WTC11 (cell line): ENCODE measurements around the gene SMYD3. TPM values are rescaled to one million over a fixed set of nuclear protein-coding genes. Genes with fewer than 3 reads are reported as not detected.

Experiments
- ATAC-seq: fragments of 200-7000 bp; cut with Tn5 transposase; 2 replicates; pipeline ENCODE4 v1.10.0; 2021; ENCODE audit warnings: mild to moderate bottlenecking, moderate library complexity
- CTCF ChIA-PET: fragments of 300-600 bp; sonication (Branson Sonifier 250); formaldehyde crosslinking; loops from one replicate; lab custom pipeline; 2021; ENCODE audit warnings: antibody characterized with exemption; lab: Charles Lee
- POLR2A ChIA-PET: fragments of 350-600 bp; sonication (Branson Sonifier 250); formaldehyde crosslinking; loops from one replicate; lab custom pipeline; 2021; ENCODE audit warnings: antibody characterized with exemption; lab: Charles Lee
- DNase-seq: peaks from one replicate; pipeline ENCODE4 v3.0.0; 2021; ENCODE audit warnings: low spot score
- H3K27ac Mint-ChIP-seq: 2 replicates; pipeline ENCODE4 v1.8.0; 2021; ENCODE audit warnings: mixed read lengths
- H3K27me3 Mint-ChIP-seq: 2 replicates; pipeline ENCODE4 v1.8.0; 2021; ENCODE audit warnings: low read depth, mild to moderate bottlenecking, moderate library complexity, mixed read lengths
- H3K36me3 Mint-ChIP-seq: 2 replicates; pipeline ENCODE4 v1.8.0; 2021; ENCODE audit warnings: mixed read lengths
- H3K4me1 Mint-ChIP-seq: 2 replicates; pipeline ENCODE4 v1.8.0; 2022; ENCODE audit warnings: mixed read lengths
- H3K4me3 Mint-ChIP-seq: 2 replicates; pipeline ENCODE4 v1.8.0; 2021; ENCODE audit warnings: mild to moderate bottlenecking, moderate library complexity, mixed read lengths
- H3K9me3 Mint-ChIP-seq: 2 replicates; pipeline ENCODE4 v1.8.0; 2021; ENCODE audit warnings: mixed read lengths
- GRHL2 ChIP-seq: fragments of 250-450 bp; sonication (Bioruptor Pico); IDR thresholded peaks from 2 replicates; pipeline ENCODE4 v1.8.0; 2022; ENCODE audit warnings: mild to moderate bottlenecking, moderate library complexity; ENCODE audit not compliant: insufficient replicate concordance, severe bottlenecking
- IRF2 ChIP-seq: sonication (generic); formaldehyde crosslinking; IDR thresholded peaks from 2 replicates; pipeline ENCODE4 v1.8.0; 2022; ENCODE audit warnings: low read depth, missing genetic modification reagents, borderline replicate concordance
- NFYB ChIP-seq: sonication (generic); formaldehyde crosslinking; conservative IDR thresholded peaks from 2 replicates; pipeline ENCODE4 v1.8.0; 2022; ENCODE audit warnings: low read depth, missing genetic modification reagents
- OVOL2 ChIP-seq: fragments of 250-450 bp; sonication (Bioruptor Pico); IDR thresholded peaks from 2 replicates; pipeline ENCODE4 v1.9.0; 2021; ENCODE audit warnings: mild to moderate bottlenecking, borderline replicate concordance
- TEAD4 ChIP-seq: sonication (generic); formaldehyde crosslinking; IDR thresholded peaks from 2 replicates; pipeline ENCODE4 v1.8.0; 2022; ENCODE audit warnings: mild to moderate bottlenecking, missing genetic modification reagents
- TP53 ChIP-seq: sonication (generic); formaldehyde crosslinking; IDR thresholded peaks from 2 replicates; pipeline ENCODE4 v1.8.1; 2023; ENCODE audit warnings: mild to moderate bottlenecking, missing genetic modification reagents
- ZNF219 ChIP-seq: sonication (generic); formaldehyde crosslinking; IDR thresholded peaks from 2 replicates; pipeline ENCODE4 v1.8.0; 2023; ENCODE audit warnings: missing genetic modification reagents, mild to moderate bottlenecking, borderline replicate concordance
- ZNF396 ChIP-seq: fragments of 250-450 bp; sonication (Bioruptor Pico); IDR thresholded peaks from 2 replicates; pipeline ENCODE4 v1.8.0; 2021; ENCODE audit warnings: mild to moderate bottlenecking, moderate library complexity, borderline replicate concordance
- total RNA-seq: library from RNA; stranded (reverse); gene quantifications from 3 replicates; pipeline ENCODE4 v1.2.3, GENCODE V29; 2021
- TF ChIP-seq, protein P1 (sequence below): sonication (generic); formaldehyde crosslinking; IDR thresholded peaks from 2 replicates; pipeline ENCODE4 v1.8.1; 2023; ENCODE audit warnings: mild to moderate bottlenecking, missing genetic modification reagents
- TF ChIP-seq, protein P2 (sequence below): sonication (generic); formaldehyde crosslinking; IDR thresholded peaks from 2 replicates; pipeline ENCODE4 v1.8.0; 2023; ENCODE audit warnings: missing genetic modification reagents, mild to moderate bottlenecking, borderline replicate concordance
- TF ChIP-seq, protein P3 (sequence below): sonication (generic); formaldehyde crosslinking; conservative IDR thresholded peaks from 2 replicates; pipeline ENCODE4 v1.8.1; 2022; ENCODE audit warnings: mild to moderate bottlenecking, missing genetic modification reagents
- TF ChIP-seq, protein P4 (sequence below): sonication (generic); formaldehyde crosslinking; IDR thresholded peaks from 2 replicates; pipeline ENCODE4 v1.8.0; 2022; ENCODE audit warnings: mild to moderate bottlenecking, missing genetic modification reagents
- TF ChIP-seq, protein P5 (sequence below): fragments of 250-450 bp; sonication (Bioruptor Pico); IDR thresholded peaks from 2 replicates; pipeline ENCODE4 v1.8.0; 2021; ENCODE audit warnings: mild to moderate bottlenecking
- TF ChIP-seq, protein P6 (sequence below): fragments of 250-450 bp; sonication (Bioruptor Pico); IDR thresholded peaks from 2 replicates; pipeline ENCODE4 v2.1.2; 2022; ENCODE audit warnings: mild to moderate bottlenecking, moderate library complexity
- TF ChIP-seq, protein P7 (sequence below): sonication (generic); formaldehyde crosslinking; IDR thresholded peaks from 2 replicates; pipeline ENCODE4 v1.8.0; 2022; ENCODE audit warnings: mild to moderate bottlenecking, missing genetic modification reagents
- TF ChIP-seq, protein P8 (sequence below): sonication (generic); formaldehyde crosslinking; IDR thresholded peaks from 2 replicates; pipeline ENCODE4 v1.8.1; 2022; ENCODE audit warnings: low read depth, missing genetic modification reagents, borderline replicate concordance

The SMYD3 gene
- total RNA-seq, 1 experiment from 2014 or later: 21.4 TPM

DNA sequence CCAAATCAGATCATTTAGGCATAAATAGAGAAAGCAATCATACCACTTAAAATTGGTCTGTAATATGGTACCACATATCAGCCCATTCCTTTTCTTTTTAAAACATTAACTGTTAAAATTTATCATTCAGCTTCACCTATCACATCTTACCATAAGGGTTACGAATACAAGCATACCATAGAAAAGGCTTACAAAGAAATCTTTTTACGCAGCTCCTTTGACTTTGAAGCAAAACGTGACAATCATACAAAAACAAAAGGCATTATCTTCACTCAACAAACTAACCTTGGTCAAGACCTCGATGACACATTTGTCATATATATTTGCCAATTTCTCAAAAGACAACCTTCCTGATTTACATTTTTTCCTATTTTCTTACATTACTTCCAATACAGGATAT, 169.0 kb downstream of the SMYD3 start (continued):
- TF ChIP-seq, protein P1, sequence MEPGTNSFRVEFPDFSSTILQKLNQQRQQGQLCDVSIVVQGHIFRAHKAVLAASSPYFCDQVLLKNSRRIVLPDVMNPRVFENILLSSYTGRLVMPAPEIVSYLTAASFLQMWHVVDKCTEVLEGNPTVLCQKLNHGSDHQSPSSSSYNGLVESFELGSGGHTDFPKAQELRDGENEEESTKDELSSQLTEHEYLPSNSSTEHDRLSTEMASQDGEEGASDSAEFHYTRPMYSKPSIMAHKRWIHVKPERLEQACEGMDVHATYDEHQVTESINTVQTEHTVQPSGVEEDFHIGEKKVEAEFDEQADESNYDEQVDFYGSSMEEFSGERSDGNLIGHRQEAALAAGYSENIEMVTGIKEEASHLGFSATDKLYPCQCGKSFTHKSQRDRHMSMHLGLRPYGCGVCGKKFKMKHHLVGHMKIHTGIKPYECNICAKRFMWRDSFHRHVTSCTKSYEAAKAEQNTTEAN (CRISPR knock-in tag): no peak
- no peak for TF ChIP-seq TEAD4 (CRISPR knock-in tag)
- TF ChIP-seq, protein P2, sequence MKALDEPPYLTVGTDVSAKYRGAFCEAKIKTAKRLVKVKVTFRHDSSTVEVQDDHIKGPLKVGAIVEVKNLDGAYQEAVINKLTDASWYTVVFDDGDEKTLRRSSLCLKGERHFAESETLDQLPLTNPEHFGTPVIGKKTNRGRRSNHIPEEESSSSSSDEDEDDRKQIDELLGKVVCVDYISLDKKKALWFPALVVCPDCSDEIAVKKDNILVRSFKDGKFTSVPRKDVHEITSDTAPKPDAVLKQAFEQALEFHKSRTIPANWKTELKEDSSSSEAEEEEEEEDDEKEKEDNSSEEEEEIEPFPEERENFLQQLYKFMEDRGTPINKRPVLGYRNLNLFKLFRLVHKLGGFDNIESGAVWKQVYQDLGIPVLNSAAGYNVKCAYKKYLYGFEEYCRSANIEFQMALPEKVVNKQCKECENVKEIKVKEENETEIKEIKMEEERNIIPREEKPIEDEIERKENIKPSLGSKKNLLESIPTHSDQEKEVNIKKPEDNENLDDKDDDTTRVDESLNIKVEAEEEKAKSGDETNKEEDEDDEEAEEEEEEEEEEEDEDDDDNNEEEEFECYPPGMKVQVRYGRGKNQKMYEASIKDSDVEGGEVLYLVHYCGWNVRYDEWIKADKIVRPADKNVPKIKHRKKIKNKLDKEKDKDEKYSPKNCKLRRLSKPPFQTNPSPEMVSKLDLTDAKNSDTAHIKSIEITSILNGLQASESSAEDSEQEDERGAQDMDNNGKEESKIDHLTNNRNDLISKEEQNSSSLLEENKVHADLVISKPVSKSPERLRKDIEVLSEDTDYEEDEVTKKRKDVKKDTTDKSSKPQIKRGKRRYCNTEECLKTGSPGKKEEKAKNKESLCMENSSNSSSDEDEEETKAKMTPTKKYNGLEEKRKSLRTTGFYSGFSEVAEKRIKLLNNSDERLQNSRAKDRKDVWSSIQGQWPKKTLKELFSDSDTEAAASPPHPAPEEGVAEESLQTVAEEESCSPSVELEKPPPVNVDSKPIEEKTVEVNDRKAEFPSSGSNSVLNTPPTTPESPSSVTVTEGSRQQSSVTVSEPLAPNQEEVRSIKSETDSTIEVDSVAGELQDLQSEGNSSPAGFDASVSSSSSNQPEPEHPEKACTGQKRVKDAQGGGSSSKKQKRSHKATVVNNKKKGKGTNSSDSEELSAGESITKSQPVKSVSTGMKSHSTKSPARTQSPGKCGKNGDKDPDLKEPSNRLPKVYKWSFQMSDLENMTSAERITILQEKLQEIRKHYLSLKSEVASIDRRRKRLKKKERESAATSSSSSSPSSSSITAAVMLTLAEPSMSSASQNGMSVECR (CRISPR knock-in tag): no peak
- TF ChIP-seq ZNF396: no peak
- TF ChIP-seq, protein P3, sequence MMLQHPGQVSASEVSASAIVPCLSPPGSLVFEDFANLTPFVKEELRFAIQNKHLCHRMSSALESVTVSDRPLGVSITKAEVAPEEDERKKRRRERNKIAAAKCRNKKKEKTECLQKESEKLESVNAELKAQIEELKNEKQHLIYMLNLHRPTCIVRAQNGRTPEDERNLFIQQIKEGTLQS (CRISPR knock-in tag): no peak
- no peak for TF ChIP-seq ZNF219 (CRISPR knock-in tag)

DNA sequence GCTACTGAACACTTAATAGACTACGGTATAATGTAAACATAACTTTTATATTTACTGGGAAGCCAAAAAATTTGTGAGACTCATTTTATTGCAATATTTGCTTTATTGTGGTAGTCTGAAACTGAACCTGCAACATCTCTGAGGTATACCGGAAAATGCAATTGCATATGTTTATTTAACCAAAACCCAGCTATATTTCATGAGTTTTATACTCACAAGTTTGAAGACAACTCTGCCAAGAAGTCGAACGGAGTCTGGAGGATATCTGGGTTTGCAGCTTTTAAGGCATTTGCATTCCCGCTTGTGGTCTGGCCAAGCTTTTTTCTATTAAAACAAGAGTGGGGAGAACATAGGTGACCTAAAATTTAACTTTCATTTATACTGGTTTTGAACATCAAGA, 171.9 kb downstream of the SMYD3 start:
- CTCF ChIA-PET: no interaction called here
- Mint-ChIP-seq H3K36me3 (no peaks in the 10 kb centered on the region), H3K4me1 (no peaks in the 10 kb centered on the region), H3K9me3 (no peaks in the 10 kb centered on the region), H3K27me3 (no peaks in the 10 kb centered on the region), H3K27ac (no peak overlapping the region), H3K4me3 (no peak overlapping the region)
- no peak for ATAC-seq
- POLR2A ChIA-PET: no interaction called here
- DNase-seq: no peak
- TF ChIP-seq, protein P4, sequence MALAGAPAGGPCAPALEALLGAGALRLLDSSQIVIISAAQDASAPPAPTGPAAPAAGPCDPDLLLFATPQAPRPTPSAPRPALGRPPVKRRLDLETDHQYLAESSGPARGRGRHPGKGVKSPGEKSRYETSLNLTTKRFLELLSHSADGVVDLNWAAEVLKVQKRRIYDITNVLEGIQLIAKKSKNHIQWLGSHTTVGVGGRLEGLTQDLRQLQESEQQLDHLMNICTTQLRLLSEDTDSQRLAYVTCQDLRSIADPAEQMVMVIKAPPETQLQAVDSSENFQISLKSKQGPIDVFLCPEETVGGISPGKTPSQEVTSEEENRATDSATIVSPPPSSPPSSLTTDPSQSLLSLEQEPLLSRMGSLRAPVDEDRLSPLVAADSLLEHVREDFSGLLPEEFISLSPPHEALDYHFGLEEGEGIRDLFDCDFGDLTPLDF (CRISPR knock-in tag): no peak
- TF ChIP-seq, protein P5, sequence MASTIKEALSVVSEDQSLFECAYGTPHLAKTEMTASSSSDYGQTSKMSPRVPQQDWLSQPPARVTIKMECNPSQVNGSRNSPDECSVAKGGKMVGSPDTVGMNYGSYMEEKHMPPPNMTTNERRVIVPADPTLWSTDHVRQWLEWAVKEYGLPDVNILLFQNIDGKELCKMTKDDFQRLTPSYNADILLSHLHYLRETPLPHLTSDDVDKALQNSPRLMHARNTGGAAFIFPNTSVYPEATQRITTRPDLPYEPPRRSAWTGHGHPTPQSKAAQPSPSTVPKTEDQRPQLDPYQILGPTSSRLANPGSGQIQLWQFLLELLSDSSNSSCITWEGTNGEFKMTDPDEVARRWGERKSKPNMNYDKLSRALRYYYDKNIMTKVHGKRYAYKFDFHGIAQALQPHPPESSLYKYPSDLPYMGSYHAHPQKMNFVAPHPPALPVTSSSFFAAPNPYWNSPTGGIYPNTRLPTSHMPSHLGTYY: no peak
- TF ChIP-seq GRHL2 (CRISPR knock-in tag) (no peak), ZNF219 (CRISPR knock-in tag) (no peak), IRF2 (CRISPR knock-in tag) (no peak), NFYB (no peak), OVOL2 (CRISPR knock-in tag) (no peak), TP53 (no peak)
- TF ChIP-seq, protein P6, sequence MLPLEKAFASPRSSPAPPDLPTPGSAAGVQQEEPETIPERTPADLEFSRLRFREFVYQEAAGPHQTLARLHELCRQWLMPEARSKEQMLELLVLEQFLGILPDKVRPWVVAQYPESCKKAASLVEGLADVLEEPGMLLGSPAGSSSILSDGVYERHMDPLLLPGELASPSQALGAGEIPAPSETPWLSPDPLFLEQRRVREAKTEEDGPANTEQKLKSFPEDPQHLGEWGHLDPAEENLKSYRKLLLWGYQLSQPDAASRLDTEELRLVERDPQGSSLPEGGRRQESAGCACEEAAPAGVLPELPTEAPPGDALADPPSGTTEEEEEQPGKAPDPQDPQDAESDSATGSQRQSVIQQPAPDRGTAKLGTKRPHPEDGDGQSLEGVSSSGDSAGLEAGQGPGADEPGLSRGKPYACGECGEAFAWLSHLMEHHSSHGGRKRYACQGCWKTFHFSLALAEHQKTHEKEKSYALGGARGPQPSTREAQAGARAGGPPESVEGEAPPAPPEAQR (CRISPR knock-in tag): no peak
- TF ChIP-seq, protein P7, sequence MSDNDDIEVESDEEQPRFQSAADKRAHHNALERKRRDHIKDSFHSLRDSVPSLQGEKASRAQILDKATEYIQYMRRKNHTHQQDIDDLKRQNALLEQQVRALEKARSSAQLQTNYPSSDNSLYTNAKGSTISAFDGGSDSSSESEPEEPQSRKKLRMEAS: no peak
- TF ChIP-seq, protein P2 (CRISPR knock-in tag): no peak
- TF ChIP-seq, protein P8, sequence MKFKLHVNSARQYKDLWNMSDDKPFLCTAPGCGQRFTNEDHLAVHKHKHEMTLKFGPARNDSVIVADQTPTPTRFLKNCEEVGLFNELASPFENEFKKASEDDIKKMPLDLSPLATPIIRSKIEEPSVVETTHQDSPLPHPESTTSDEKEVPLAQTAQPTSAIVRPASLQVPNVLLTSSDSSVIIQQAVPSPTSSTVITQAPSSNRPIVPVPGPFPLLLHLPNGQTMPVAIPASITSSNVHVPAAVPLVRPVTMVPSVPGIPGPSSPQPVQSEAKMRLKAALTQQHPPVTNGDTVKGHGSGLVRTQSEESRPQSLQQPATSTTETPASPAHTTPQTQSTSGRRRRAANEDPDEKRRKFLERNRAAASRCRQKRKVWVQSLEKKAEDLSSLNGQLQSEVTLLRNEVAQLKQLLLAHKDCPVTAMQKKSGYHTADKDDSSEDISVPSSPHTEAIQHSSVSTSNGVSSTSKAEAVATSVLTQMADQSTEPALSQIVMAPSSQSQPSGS (CRISPR knock-in tag): no peak
